Measurements from ENCODE around the gene DCAF8.

DCAF8 gene

DNA sequence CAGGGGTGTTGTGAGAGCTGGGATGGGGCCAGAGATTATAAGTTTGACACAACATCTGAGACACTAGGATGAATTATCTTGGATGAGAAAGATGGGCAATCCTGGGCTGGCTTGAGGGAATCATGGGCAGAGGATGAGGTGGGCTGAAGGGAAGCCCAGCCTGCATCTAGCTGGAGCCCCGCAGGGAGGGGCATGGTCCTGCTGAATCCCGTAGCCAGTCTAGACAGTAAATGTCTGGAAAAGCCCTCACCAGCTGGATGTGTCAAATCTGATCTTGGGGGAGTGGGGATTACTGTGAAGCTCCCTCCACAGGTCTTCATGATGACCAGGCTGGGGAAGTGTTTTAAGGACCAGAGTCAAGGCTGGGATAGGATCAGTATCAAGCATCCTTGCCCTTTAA is 75.6 kb downstream of the DCAF8 start:
- H3K4me3 ChIP-seq (ENCODE audit: low read length), result no peak overlapping the region
- no peak for DNase-seq (ENCODE audit: low read depth)
- TF ChIP-seq, protein P1, sequence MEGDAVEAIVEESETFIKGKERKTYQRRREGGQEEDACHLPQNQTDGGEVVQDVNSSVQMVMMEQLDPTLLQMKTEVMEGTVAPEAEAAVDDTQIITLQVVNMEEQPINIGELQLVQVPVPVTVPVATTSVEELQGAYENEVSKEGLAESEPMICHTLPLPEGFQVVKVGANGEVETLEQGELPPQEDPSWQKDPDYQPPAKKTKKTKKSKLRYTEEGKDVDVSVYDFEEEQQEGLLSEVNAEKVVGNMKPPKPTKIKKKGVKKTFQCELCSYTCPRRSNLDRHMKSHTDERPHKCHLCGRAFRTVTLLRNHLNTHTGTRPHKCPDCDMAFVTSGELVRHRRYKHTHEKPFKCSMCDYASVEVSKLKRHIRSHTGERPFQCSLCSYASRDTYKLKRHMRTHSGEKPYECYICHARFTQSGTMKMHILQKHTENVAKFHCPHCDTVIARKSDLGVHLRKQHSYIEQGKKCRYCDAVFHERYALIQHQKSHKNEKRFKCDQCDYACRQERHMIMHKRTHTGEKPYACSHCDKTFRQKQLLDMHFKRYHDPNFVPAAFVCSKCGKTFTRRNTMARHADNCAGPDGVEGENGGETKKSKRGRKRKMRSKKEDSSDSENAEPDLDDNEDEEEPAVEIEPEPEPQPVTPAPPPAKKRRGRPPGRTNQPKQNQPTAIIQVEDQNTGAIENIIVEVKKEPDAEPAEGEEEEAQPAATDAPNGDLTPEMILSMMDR (conservative IDR thresholded peaks at IDR 0.05; ENCODE audit: low read length), result no peak

DNA sequence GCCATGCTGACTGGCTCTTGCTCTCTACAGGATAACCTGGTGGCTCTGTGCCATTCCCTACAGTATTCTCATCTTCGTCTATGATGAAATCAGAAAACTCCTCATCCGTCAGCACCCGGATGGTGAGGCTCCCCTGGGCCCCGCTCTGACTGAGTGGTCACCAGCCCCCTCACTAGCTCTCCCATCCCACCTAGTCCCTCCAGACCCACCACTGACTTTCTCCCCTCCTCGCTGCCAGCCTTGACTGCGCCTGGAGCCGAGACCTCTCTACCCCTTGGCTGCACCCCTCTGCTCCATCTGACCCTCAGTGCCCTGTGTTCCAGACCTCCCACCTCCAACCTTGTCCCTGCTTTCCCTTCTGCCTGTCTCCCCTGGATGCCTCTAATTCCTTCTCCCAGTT is 76.1 kb downstream of the DCAF8 start:
- no peak overlapping the region for H3K4me3 ChIP-seq (ENCODE audit: low read length)
- DNase-seq (ENCODE audit: low read depth), result no peak
- TF ChIP-seq, protein P1 (conservative IDR thresholded peaks at IDR 0.05; ENCODE audit: low read length), result no peak

DNA sequence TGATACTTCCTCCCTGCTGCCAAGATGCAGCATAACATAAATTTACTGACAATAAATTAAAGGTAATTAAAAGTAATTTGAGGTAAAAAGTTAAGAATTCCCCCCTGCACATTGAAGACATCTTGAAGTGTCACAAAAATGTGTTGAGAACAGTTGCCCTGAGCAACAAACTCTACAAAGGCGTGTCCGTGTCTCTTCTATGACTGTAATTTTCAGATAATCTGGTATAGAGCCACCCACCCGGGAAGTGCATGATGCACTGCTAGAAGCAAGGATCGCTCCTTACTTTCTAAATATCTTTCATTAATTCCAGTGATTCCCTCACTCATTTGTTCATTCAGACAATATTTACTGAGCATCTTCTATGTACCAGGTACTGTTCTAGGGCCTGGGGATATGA is 83.0 kb downstream of the DCAF8 start:
- DNase-seq (ENCODE audit: low read depth), result no peak
- H3K4me3 ChIP-seq (ENCODE audit: low read length), result no peak overlapping the region
- TF ChIP-seq, protein P1 (conservative IDR thresholded peaks at IDR 0.05; ENCODE audit: low read length), result no peak

DNA sequence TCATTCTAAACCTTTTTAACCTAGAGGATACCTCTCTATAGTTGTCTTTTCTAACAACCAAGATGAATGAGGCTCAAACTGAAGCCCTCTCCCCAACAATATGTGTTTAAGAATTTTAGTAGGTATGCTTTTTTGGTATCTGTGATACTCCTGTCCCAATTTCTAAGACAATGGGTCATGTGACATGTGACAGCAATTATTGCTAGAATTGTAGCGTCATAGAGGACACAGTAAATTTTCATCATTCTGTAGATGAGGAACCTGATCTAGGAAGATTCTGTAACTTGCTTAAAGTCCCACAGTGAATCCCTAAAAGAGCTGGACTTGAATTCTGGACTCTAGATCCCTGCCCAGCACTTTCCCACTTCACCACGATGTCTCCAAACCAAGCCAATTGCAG is 83.6 kb downstream of the DCAF8 start:
- DNase-seq (ENCODE audit: low read depth), result no peak
- TF ChIP-seq, protein P1 (conservative IDR thresholded peaks at IDR 0.05; ENCODE audit: low read length), result no peak
- H3K4me3 ChIP-seq (ENCODE audit: low read length), result no peak overlapping the region

DNA sequence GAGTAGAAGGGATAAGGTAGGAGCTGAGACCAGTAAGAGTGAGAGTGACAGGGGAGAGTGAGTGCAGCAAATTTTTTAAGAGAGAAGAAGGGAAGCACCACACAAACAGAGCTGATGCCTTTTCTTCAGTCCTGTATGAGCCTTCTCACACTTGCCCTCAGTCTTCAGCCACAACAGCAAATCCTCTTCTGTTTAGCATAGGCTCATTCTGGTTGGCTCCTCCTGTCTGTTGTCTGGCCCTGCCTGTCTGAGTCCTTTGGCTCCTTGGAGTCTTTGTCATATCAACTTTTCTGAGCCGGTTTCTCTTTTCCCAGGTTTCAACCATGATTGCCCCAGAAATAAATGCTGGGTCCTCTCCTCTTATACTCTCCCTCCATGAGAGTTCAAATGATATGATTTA is 84.7 kb downstream of the DCAF8 start:
- no peak for DNase-seq (ENCODE audit: low read depth)
- TF ChIP-seq, protein P1 (conservative IDR thresholded peaks at IDR 0.05; ENCODE audit: low read length), result no peak
- H3K4me3 ChIP-seq (ENCODE audit: low read length), result no peak overlapping the region

DNA sequence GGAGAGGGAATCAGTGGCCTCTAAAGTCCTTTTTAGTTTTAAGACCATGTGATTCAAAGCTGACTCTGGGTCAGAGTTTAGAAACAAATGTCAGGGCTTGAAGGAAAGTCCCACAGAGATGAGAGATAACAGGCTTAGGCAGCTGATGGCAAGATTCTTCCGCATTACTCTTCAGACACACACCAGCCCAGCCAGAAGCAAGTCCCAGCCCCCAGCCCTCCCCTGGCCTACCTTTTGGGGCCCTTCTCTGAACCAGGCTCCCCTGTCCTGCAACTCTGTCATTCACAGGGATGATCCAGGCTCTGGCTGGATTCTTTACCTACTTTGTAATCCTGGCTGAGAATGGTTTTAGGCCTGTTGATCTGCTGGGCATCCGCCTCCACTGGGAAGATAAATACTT is 85.1 kb downstream of the DCAF8 start:
- TF ChIP-seq, protein P1 (conservative IDR thresholded peaks at IDR 0.05; ENCODE audit: low read length), result no peak
- no peak for DNase-seq (ENCODE audit: low read depth)
- H3K4me3 ChIP-seq (ENCODE audit: low read length), result no peak overlapping the region

DNA sequence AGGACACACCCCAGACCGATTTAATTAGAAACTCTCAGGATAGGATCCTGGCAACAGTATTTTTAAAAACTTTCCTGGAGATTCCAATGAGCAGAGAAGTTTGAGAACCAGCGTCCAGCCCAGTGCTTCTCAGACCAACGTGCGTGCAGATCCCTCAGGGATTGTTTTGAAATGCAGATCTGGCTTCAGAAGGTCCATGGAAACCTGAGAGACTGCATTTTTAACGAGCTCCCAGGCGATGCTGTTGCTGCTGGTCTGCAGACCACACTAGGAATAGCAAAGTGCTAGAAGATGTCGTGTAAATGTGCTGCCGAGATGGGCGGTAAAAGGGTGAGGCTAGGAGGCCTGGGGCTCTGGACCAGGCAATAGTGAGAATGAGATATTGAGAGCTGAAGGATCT is 90.4 kb downstream of the DCAF8 start:
- TF ChIP-seq, protein P1 (conservative IDR thresholded peaks at IDR 0.05; ENCODE audit: low read length), result no peak
- peak; percentile 10 for DNase-seq (ENCODE audit: low read depth)
- H3K4me3 ChIP-seq (ENCODE audit: low read length), result no peak overlapping the region

Data from AG10803 (cell line).